GM18909 (cell line): ENCODE data around the gene STXBP5.

Source experiments
- ATAC-seq: cut with Tn5 transposase; IDR thresholded peaks from one replicate; pipeline ENCODE4 v1.9.1; 2021; ENCODE audit warnings: mild to moderate bottlenecking; ENCODE audit not compliant: unreplicated experiment, poor library complexity

The STXBP5 gene

GRCh38 chr6:147407571-147407970 lies 203.4 kb downstream of the STXBP5 start:
- no peak for ATAC-seq

GRCh38 chr6:147416622-147417021 lies 212.4 kb downstream of the STXBP5 start:
- ATAC-seq: no peak

GRCh38 chr6:147417954-147418353 lies 213.7 kb downstream of the STXBP5 start:
- ATAC-seq: no peak

- no peak for ATAC-seq
These were observed 214.3 kb downstream of the STXBP5 start for GRCh38 chr6:147418523-147418922.

- no peak for ATAC-seq
These were observed 217.7 kb downstream of the STXBP5 start for GRCh38 chr6:147421903-147422302.

- no peak for ATAC-seq
These were observed 218.9 kb downstream of the STXBP5 start for GRCh38 chr6:147423111-147423510.

GRCh38 chr6:147429794-147430193 lies 225.6 kb downstream of the STXBP5 start:
- no peak for ATAC-seq

- no peak for ATAC-seq
These were observed 226.6 kb downstream of the STXBP5 start for GRCh38 chr6:147430811-147431210.

GRCh38 chr6:147434076-147434475 lies 229.9 kb downstream of the STXBP5 start:
- no peak for ATAC-seq

GRCh38 chr6:147434516-147434915 lies 230.3 kb downstream of the STXBP5 start:
- no peak for ATAC-seq

GRCh38 chr6:147437615-147438014 lies 233.4 kb downstream of the STXBP5 start:
- no peak for ATAC-seq

- ATAC-seq: no peak
These were observed 234.7 kb downstream of the STXBP5 start for GRCh38 chr6:147438758-147439528.
